Neural cell (in vitro differentiated cells): ENCODE measurements around the gene PIK3R1.

ENCODE experiments used
- EZH2 ChIP-seq: fragments of 200-600, 300-800 bp; shearing (Covaris generic), sonication (generic); IDR thresholded peaks from 2 replicates; pipeline ENCODE4 v1.6.1; 2014; ENCODE audit warnings: antibody characterized with exemption, low read length, borderline replicate concordance, mild to moderate bottlenecking; ENCODE audit not compliant: insufficient read depth, poor library complexity, severe bottlenecking
- TF ChIP-seq, protein P1 (sequence below): fragments of 450-650 bp; IDR thresholded peaks from 2 replicates; pipeline ENCODE4 v1.5.1; 2014; ENCODE audit warnings: antibody characterized with exemption, mild to moderate bottlenecking, moderate library complexity; ENCODE audit not compliant: poor library complexity, severe bottlenecking

DNA sequence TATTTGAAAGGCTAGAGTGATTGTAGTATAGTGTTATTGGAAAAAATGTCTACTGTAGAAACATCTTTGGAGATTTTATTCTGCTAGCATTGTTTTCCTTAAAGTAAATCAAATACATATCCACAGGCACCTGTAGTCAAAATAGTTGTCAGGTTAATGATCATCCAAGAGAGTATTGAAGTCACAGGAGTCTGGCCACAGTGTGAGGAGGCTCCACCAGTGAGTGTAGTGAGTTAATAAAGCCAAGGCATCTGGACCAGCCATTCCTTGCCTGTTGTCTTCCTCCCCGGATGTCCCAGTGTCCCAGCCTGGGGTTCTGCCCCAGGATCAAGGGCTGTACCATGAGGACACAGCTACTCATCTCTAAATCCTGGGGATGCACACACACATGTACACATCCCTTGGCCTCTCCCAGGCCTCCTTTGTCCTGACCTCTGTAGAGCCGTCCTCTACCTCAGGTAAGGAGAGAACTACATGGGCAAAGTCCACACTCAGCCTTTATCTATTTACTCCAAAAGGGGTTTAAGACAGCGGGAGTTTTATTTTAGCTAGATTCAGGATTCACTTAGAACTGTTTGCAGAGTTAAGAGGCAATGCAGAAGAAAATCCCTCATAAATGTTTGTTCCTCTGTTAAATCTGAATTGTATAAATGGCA, 3.7 kb downstream of the PIK3R1 start:
- TF ChIP-seq EZH2 = no peak
- TF ChIP-seq, protein P1, sequence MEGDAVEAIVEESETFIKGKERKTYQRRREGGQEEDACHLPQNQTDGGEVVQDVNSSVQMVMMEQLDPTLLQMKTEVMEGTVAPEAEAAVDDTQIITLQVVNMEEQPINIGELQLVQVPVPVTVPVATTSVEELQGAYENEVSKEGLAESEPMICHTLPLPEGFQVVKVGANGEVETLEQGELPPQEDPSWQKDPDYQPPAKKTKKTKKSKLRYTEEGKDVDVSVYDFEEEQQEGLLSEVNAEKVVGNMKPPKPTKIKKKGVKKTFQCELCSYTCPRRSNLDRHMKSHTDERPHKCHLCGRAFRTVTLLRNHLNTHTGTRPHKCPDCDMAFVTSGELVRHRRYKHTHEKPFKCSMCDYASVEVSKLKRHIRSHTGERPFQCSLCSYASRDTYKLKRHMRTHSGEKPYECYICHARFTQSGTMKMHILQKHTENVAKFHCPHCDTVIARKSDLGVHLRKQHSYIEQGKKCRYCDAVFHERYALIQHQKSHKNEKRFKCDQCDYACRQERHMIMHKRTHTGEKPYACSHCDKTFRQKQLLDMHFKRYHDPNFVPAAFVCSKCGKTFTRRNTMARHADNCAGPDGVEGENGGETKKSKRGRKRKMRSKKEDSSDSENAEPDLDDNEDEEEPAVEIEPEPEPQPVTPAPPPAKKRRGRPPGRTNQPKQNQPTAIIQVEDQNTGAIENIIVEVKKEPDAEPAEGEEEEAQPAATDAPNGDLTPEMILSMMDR = no peak
